Muscle layer of duodenum (tissue), 2 donors: ENCODE data around the gene REPS2.

ENCODE experiments used
- H3K27ac ChIP-seq: one replicate; pipeline ENCODE4 v1.7.0; 2013; ENCODE audit warnings: mild to moderate bottlenecking, low read length
- H3K27me3 ChIP-seq: one replicate; pipeline ENCODE4 v1.7.0; 2013; ENCODE audit warnings: low read depth, mild to moderate bottlenecking, control low read depth, low read length
- H3K36me3 ChIP-seq, 2 donors: one replicate each; pipeline ENCODE4 v1.7.0; 2013; ENCODE audit warnings: low read length in 2 of 2, control low read depth in 1 of 2, mild to moderate bottlenecking in 1 of 2; ENCODE audit not compliant: insufficient read depth in 2 of 2, control insufficient read depth in 1 of 2
- H3K4me1 ChIP-seq, 2 donors: one replicate each; pipeline ENCODE4 v1.7.0; 2013; ENCODE audit warnings: low read length in 2 of 2, mild to moderate bottlenecking in 2 of 2, control low read depth in 1 of 2, moderate library complexity in 1 of 2; ENCODE audit not compliant: insufficient read depth in 2 of 2, control insufficient read depth in 1 of 2
- H3K4me3 ChIP-seq, 2 donors: one replicate each; pipeline ENCODE4 v1.7.0; 2013; ENCODE audit warnings: low read length in 2 of 2, low read depth in 1 of 2, mild to moderate bottlenecking in 1 of 2
- H3K9me3 ChIP-seq, 2 donors: one replicate each; pipeline ENCODE4 v1.7.0; 2013; ENCODE audit warnings: low read length in 2 of 2, control low read depth in 1 of 2, mild to moderate bottlenecking in 1 of 2; ENCODE audit not compliant: control insufficient read depth in 1 of 2
- donor health status: healthy.

Gene REPS2

DNA sequence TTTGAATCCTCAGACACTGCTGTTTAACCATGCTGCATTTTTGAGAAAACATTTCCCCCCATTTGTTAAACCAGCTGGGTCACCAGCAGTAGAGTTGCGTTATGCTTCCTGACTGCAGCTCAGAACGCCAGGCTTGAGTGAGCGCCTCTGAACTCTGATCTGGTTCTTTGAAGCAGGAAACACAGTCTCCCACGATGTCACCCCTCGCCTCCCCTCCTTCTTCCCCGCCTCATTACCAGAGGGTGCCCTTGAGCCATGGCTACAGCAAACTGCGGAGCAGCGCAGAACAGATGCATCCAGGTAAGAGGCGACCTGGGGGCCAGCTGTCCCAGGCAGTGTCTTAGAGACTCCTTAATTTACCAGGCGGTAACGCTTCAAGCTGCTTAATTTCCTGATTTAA, 78.4 kb downstream of the REPS2 start:
- H3K36me3 ChIP-seq = no peaks in the 10 kb centered on the region
- H3K27me3 ChIP-seq = no peaks in the 10 kb centered on the region
- no peak overlapping the region for H3K27ac ChIP-seq
- H3K9me3 ChIP-seq = no peaks in the 10 kb centered on the region
- H3K4me1 ChIP-seq = peaks cover 0 to 9% of the 10 kb centered on the region in 2 donors
- H3K4me3 ChIP-seq = no peak overlapping the region

DNA sequence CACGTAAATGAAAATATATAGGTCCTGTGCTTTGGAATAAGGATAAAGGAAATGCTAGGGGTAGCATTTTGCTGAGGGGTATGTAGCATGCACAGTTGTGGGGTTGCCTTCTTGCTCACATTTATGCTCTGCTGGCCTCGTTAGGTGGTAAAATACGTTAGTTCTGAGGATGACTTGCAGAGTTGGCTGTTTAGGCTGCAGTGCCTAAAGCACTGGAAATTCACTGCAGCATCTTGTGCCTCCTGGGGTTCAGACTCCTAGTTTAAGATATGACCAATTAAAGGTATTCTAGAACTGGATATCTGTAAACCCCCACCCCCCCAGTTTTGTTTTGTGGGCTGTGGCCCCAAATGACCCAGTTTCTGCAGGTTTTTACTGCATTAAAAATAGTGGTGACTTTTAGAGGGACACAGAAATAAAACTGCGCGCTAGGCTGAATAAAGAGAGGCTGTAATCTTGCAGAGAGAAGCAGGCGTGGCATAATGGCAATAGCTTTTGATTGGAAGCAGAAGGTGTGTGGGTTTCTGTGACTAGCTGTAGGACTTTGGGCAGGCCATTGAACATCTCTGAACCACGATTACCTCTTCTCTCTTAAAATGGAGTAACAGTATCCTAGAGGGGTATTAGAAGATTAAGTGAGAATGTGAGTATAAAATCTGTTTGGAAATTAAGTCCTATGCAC, 79.3 kb downstream of the REPS2 start:
- Histone ChIP-seq H3K36me3 (no peaks in the 10 kb centered on the region), H3K9me3 (no peaks in the 10 kb centered on the region), H3K4me1 (peaks cover 0 to 14% of the 10 kb centered on the region in 2 donors), H3K4me3 (no peak overlapping the region), H3K27me3 (no peaks in the 10 kb centered on the region), H3K27ac (no peak overlapping the region)

DNA sequence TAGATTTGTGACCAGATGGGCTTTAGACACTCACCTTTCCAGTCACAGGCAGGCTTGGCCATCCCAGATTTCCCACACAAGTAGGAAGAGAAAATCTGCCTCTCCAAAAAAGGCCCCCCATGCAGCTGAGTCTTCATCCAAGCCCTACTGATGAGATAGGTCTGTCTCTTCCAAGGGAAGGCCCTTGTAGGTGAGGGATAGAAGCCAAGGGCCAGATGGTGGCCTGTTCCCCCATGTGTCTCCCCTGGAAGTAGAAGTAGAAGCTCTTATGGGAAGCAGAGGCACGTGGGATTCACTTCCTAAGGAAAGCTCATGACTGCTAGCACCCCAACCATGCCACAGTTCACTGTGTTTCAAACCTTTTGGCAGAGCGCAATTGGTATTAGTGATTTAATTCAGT, 81.5 kb downstream of the REPS2 start:
- H3K4me3 ChIP-seq = no peak overlapping the region
- H3K27me3 ChIP-seq = no peaks in the 10 kb centered on the region
- no peaks in the 10 kb centered on the region for H3K9me3 ChIP-seq
- no peak overlapping the region for H3K27ac ChIP-seq
- H3K36me3 ChIP-seq = no peaks in the 10 kb centered on the region
- H3K4me1 ChIP-seq = peaks cover 0 to 9% of the 10 kb centered on the region in 2 donors

DNA sequence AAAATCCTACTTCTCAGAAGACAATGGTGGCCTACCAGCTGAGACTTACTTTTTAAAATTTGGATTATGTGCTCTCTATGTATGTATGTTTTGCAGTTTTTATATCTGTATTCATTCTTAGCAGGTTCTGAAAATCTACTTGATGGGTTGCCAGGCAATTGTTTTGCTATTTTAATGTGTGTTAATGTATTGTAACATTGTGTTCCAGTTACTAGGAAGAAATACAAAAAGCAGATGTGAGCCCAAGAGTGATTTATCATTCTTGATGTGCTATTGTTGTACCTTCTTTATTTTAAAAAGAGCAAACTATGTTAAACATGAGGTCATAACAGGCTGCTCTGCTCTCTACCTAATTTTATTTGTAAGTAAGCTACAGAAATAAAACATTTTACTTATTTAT, 81.9 kb downstream of the REPS2 start:
- Histone ChIP-seq H3K27ac (no peak overlapping the region), H3K4me3 (no peak overlapping the region), H3K9me3 (no peaks in the 10 kb centered on the region), H3K36me3 (no peaks in the 10 kb centered on the region), H3K27me3 (no peaks in the 10 kb centered on the region), H3K4me1 (peaks cover 0 to 9% of the 10 kb centered on the region in 2 donors)

DNA sequence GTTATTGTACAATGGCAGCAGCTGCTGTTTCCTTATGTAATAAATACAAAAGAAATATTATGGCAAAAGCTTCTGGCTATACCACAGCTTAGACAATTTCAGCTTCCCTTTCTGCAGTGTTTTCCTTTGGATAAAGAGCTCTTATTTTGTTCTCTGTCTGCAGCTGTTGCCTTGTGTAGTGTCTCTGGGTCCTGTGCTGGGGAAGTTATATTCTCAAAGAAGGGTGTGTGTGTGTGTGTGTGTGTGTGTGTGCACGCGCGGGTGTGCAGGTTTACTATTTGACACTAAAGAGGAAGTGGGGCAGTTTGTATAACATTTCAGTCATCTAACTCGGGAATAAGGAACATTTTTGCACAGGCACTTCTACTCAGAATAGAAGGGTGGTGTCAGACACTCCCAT, 83.6 kb downstream of the REPS2 start:
- no peak overlapping the region for H3K4me3 ChIP-seq
- H3K27ac ChIP-seq = no peak overlapping the region

DNA sequence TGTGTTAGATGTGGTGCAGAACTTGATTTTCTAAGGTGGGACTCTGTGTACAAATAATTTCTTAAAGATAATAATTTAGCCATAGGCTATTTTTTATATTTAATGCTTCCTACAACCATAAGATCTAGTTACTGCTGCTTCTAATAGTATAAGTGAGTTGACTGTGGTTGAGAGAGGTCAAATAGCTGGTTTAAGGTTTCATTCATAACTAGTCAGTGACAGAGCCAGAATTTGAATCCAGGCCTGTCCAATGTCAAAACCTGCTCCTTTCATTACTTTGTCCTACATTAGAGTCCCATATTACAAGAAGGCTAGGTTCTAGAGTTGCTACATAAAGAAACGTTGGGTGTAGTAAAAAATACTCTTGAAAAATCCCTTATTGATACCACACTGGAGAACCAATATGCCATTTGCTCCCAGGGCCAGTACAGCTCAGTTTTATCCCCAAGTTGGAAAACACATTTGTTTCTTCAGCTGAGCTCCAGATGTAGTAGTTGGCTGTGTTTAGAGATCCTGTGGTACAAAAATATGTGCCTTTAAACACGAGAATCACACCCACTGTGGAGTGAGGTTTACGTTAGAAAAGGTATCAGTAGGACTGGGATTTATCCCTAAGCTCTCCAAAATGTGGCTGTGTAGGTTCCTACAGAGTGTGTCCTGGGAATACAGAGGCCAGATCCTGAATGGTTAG, 84.3 kb downstream of the REPS2 start:
- H3K36me3 ChIP-seq = no peaks in the 10 kb centered on the region
- no peak overlapping the region for H3K27ac ChIP-seq
- H3K4me1 ChIP-seq = peaks cover 0 to 9% of the 10 kb centered on the region in 2 donors
- H3K9me3 ChIP-seq = no peaks in the 10 kb centered on the region
- no peaks in the 10 kb centered on the region for H3K27me3 ChIP-seq
- no peak overlapping the region for H3K4me3 ChIP-seq

More for the DNA sequence above, 83.6 kb downstream of the REPS2 start:
- Histone ChIP-seq H3K36me3 (no peaks in the 10 kb centered on the region), H3K4me1 (peaks cover 0 to 9% of the 10 kb centered on the region in 2 donors), H3K9me3 (no peaks in the 10 kb centered on the region), H3K27me3 (no peaks in the 10 kb centered on the region)

DNA sequence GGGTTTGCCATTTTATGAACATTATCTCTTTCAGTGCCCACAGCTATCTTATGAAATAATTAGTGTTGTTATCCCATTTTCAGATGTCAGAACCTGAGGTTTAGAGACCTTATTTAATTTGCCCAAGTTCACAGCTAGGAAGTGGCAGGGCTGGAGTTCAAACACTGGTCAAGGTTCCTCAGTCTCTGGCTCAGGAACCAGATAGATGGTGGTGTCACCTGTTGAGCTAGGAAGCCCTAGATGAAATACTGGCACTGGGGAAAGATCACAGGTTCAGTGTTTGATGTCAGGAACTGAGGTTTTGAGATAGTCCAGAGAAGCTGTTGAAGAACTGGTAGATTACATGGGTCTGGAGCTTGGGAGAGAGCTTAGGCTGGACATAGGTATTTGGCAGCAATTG, 85.4 kb downstream of the REPS2 start:
- no peak overlapping the region for H3K4me3 ChIP-seq
- H3K9me3 ChIP-seq = no peaks in the 10 kb centered on the region
- peaks cover 0 to 13% of the 10 kb centered on the region in 2 donors for H3K4me1 ChIP-seq
- no peaks in the 10 kb centered on the region for H3K27me3 ChIP-seq
- H3K36me3 ChIP-seq = no peaks in the 10 kb centered on the region
- H3K27ac ChIP-seq = peak overlapping the region; percentile 5

DNA sequence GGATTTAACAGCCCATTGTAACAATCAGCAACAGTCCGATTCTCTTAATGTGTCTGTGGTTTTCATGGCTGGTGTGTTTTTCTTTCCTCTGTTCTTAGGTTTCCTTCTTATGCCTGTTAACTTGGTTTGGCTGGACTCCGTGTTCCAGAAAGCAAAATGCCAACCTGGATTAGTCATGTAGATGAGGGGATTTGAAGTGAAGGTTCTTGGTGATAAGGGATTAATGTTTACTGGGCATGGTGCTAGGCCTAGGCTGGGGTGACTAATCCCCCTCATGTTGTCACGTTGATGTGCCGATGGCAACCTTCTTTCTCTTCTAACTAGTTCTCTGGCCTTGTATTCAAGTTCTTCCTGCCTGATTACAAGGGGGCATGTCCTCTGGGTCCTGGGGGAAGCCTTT, 85.9 kb downstream of the REPS2 start:
- Histone ChIP-seq H3K36me3 (no peaks in the 10 kb centered on the region), H3K4me3 (no peak overlapping the region), H3K27me3 (no peaks in the 10 kb centered on the region), H3K27ac (peak overlapping the region; percentile 5), H3K4me1 (peaks cover 0 to 18% of the 10 kb centered on the region in 2 donors), H3K9me3 (no peaks in the 10 kb centered on the region)

DNA sequence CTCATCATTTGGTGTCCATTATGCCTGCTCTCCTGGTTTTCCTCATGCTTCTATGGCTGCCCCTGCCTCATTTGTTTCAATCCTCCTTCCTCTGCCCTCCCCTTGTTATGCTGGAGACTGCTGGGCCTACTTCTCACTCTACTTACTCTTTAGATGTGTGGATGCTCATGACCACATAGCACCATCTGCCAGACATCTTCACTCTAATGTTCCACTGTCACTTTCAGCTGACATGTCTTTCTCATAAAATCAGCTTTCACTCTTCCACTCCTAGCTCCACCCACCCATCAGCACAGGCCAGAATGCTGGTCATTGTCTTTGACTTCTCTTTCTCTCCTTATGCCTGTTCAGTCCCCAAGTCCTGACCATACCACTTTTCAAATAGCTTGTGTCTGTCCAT, 86.8 kb downstream of the REPS2 start:
- Histone ChIP-seq H3K36me3 (no peaks in the 10 kb centered on the region), H3K9me3 (no peaks in the 10 kb centered on the region), H3K4me1 (peaks cover 0 to 24% of the 10 kb centered on the region in 2 donors), H3K27me3 (no peaks in the 10 kb centered on the region), H3K4me3 (no peak overlapping the region), H3K27ac (no peak overlapping the region)

DNA sequence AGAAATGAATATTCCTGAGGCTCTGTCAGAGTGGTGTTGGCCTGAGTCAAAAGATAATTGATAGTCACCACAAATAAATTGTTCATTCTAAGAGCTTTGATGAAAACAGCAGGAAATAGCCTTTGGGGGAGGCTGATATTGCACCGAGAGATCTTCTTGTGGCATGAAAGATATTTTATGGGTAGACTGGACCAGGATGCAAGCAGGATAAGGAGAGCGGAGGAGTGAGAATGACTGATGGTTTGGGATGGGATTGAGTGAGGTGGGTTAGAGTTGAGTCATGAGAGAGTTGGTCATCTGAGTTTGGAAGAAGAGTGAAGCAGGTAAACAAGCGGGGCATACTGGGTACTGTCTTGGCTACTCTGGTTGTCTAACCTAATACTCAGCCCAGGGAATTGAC, 88.7 kb downstream of the REPS2 start:
- no peak overlapping the region for H3K4me3 ChIP-seq
- no peaks in the 10 kb centered on the region for H3K27me3 ChIP-seq
- no peaks in the 10 kb centered on the region for H3K36me3 ChIP-seq
- H3K27ac ChIP-seq = no peak overlapping the region
- H3K9me3 ChIP-seq = no peaks in the 10 kb centered on the region
- peaks cover 0 to 36% of the 10 kb centered on the region in 2 donors for H3K4me1 ChIP-seq

DNA sequence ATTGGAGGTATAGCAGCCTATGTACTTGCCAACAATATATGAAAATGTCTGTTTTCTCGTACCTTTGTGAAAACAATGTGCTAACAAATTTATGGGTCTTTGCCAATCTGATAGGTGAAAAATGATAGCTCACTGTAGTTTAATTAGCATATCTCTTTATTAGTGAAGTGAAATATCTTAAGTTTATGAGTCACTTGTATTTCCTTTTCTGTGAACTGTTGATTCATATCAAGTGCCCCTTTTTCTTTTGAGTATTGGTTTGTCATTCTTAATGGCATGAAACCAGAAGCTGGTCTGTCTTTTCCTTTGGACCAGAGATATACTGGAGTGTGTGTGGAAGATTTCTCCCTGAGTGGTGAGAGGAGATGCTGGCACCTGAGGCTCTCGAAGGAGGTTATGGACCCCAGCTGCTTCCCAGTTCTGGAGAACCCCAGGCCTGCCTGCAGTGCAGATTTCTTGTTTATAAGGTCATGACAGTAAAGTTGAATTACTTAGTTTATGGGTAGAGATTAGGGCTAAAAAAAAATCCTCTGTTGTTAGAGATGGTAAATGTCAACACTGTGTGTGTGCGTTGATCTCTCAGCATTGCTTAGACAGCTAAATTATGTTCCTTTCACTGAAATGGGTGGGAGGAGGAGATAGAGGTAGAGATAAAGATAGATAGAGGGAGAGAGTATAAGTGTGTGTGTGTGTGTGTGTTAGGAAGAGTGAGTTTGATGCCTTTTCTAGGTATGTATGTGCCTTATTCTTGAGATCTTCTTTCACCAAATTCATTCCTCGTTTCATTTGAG, 89.9 kb downstream of the REPS2 start:
- Histone ChIP-seq H3K4me1 (peaks cover 0 to 31% of the 10 kb centered on the region in 2 donors), H3K27me3 (no peaks in the 10 kb centered on the region), H3K9me3 (no peaks in the 10 kb centered on the region), H3K27ac (peak overlapping the region; percentile 36), H3K36me3 (no peaks in the 10 kb centered on the region), H3K4me3 (no peak overlapping the region)
